ENCODE measurements around the gene PSMA4.

Gene PSMA4

DNA sequence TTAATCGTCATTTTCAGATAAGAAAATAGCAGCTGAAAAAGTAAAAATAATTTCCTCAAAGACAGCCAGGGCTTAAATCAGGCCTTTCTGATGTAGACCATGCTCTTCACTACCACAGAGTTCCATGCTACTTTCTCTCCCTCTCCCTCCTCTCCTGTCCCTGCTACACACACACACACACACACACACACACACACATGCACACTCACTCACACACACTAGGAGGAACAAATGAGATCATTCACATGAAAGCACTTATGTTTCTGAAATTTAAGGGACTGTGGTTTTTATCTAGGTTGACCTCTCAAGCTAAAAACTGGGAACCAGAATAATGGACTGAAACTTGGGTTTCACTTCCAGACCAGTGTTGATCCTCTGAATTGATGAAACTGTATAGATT is 4.1 kb upstream of the PSMA4 start (continued):
- TF ChIP-seq, protein P1, sequence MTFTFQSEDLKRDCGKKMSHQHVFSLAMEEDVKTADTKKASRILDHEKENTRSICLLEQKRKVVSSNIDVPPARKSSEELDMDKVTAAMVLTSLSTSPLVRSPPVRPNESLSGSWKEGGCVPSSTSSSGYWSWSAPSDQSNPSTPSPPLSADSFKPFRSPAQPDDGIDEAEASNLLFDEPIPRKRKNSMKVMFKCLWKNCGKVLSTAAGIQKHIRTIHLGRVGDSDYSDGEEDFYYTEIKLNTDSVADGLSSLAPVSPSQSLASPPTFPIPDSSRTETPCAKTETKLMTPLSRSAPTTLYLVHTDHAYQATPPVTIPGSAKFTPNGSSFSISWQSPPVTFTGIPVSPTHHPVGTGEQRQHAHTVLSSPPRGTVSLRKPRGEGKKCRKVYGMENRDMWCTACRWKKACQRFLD (tag by site-specific recombination; IDR thresholded peaks at IDR 0.05), result no peak
- TF ChIP-seq, protein P2, sequence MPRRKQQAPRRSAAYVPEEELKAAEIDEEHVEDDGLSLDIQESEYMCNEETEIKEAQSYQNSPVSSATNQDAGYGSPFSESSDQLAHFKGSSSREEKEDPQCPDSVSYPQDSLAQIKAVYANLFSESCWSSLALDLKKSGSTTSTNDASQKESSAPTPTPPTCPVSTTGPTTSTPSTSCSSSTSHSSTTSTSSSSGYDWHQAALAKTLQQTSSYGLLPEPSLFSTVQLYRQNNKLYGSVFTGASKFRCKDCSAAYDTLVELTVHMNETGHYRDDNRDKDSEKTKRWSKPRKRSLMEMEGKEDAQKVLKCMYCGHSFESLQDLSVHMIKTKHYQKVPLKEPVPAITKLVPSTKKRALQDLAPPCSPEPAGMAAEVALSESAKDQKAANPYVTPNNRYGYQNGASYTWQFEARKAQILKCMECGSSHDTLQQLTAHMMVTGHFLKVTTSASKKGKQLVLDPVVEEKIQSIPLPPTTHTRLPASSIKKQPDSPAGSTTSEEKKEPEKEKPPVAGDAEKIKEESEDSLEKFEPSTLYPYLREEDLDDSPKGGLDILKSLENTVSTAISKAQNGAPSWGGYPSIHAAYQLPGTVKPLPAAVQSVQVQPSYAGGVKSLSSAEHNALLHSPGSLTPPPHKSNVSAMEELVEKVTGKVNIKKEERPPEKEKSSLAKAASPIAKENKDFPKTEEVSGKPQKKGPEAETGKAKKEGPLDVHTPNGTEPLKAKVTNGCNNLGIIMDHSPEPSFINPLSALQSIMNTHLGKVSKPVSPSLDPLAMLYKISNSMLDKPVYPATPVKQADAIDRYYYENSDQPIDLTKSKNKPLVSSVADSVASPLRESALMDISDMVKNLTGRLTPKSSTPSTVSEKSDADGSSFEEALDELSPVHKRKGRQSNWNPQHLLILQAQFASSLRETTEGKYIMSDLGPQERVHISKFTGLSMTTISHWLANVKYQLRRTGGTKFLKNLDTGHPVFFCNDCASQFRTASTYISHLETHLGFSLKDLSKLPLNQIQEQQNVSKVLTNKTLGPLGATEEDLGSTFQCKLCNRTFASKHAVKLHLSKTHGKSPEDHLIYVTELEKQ (tag by site-specific recombination; IDR thresholded peaks at IDR 0.05; ENCODE audit: borderline replicate concordance), result no peak
- TF ChIP-seq ZNF146 (tag by site-specific recombination; IDR thresholded peaks at IDR 0.05), result no peak
- TF ChIP-seq ZXDB (tag by site-specific recombination; IDR thresholded peaks at IDR 0.05), result peak; percentile 70; the same call in 1 of the 2 replicates
- TF ChIP-seq ZNF768 (tag by site-specific recombination; IDR thresholded peaks at IDR 0.05), result no peak
- no peak for TF ChIP-seq YY1 (tag by site-specific recombination; IDR thresholded peaks at IDR 0.05)
- no peak for TF ChIP-seq ZNF837 (tag by site-specific recombination; IDR thresholded peaks at IDR 0.05)
- TF ChIP-seq, protein P3, sequence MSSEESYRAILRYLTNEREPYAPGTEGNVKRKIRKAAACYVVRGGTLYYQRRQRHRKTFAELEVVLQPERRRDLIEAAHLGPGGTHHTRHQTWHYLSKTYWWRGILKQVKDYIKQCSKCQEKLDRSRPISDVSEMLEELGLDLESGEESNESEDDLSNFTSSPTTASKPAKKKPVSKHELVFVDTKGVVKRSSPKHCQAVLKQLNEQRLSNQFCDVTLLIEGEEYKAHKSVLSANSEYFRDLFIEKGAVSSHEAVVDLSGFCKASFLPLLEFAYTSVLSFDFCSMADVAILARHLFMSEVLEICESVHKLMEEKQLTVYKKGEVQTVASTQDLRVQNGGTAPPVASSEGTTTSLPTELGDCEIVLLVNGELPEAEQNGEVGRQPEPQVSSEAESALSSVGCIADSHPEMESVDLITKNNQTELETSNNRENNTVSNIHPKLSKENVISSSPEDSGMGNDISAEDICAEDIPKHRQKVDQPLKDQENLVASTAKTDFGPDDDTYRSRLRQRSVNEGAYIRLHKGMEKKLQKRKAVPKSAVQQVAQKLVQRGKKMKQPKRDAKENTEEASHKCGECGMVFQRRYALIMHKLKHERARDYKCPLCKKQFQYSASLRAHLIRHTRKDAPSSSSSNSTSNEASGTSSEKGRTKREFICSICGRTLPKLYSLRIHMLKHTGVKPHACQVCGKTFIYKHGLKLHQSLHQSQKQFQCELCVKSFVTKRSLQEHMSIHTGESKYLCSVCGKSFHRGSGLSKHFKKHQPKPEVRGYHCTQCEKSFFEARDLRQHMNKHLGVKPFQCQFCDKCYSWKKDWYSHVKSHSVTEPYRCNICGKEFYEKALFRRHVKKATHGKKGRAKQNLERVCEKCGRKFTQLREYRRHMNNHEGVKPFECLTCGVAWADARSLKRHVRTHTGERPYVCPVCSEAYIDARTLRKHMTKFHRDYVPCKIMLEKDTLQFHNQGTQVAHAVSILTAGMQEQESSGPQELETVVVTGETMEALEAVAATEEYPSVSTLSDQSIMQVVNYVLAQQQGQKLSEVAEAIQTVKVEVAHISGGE (tag by site-specific recombination; conservative IDR thresholded peaks at IDR 0.05; ENCODE audit: low read depth), result no peak
- no peak for TF ChIP-seq ZNF549 (tag by site-specific recombination; IDR thresholded peaks at IDR 0.05)
- TF ChIP-seq ZNF660 (tag by site-specific recombination; IDR thresholded peaks at IDR 0.05), result peak; percentile 29; the same call in 1 of the 2 replicates
- no peak for TF ChIP-seq ZNF133 (tag by site-specific recombination; IDR thresholded peaks at IDR 0.05)
- no peak for TF ChIP-seq ZNF274 (IDR thresholded peaks at IDR 0.05; ENCODE audit: low read length)
- no peak for TF ChIP-seq ZNF274 (tag by site-specific recombination; IDR thresholded peaks at IDR 0.05; ENCODE audit: borderline replicate concordance)
- no peak for TF ChIP-seq GFI1B (tag by site-specific recombination; IDR thresholded peaks at IDR 0.05)
- no peak for TF ChIP-seq ZNF341 (tag by site-specific recombination; IDR thresholded peaks at IDR 0.05; ENCODE audit: low read depth)
- no peak for TF ChIP-seq ZNF677 (tag by site-specific recombination; IDR thresholded peaks at IDR 0.05)
- no peak for TF ChIP-seq ZNF2 (tag by site-specific recombination; IDR thresholded peaks at IDR 0.05)
- TF ChIP-seq, protein P4, sequence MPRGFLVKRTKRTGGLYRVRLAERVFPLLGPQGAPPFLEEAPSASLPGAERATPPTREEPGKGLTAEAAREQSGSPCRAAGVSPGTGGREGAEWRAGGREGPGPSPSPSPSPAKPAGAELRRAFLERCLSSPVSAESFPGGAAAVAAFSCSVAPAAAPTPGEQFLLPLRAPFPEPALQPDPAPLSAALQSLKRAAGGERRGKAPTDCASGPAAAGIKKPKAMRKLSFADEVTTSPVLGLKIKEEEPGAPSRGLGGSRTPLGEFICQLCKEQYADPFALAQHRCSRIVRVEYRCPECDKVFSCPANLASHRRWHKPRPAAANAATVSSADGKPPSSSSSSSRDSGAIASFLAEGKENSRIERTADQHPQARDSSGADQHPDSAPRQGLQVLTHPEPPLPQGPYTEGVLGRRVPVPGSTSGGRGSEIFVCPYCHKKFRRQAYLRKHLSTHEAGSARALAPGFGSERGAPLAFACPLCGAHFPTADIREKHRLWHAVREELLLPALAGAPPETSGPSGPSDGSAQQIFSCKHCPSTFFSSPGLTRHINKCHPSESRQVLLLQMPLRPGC (tag by site-specific recombination; IDR thresholded peaks at IDR 0.05), result no peak
- TF ChIP-seq, protein P5, sequence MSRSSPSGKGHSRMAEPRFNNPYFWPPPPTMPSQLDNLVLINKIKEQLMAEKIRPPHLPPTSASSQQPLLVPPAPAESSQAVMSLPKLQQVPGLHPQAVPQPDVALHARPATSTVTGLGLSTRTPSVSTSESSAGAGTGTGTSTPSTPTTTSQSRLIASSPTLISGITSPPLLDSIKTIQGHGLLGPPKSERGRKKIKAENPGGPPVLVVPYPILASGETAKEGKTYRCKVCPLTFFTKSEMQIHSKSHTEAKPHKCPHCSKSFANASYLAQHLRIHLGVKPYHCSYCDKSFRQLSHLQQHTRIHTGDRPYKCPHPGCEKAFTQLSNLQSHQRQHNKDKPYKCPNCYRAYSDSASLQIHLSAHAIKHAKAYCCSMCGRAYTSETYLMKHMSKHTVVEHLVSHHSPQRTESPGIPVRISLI (tag by site-specific recombination; IDR thresholded peaks at IDR 0.05), result no peak
- TF ChIP-seq ZNF707 (tag by site-specific recombination; IDR thresholded peaks at IDR 0.05), result no peak
- TF ChIP-seq ZNF48 (tag by site-specific recombination; IDR thresholded peaks at IDR 0.05), result no peak
- no peak for TF ChIP-seq ZNF214 (tag by site-specific recombination; IDR thresholded peaks at IDR 0.05; ENCODE audit: borderline replicate concordance)
- TF ChIP-seq, protein P6, sequence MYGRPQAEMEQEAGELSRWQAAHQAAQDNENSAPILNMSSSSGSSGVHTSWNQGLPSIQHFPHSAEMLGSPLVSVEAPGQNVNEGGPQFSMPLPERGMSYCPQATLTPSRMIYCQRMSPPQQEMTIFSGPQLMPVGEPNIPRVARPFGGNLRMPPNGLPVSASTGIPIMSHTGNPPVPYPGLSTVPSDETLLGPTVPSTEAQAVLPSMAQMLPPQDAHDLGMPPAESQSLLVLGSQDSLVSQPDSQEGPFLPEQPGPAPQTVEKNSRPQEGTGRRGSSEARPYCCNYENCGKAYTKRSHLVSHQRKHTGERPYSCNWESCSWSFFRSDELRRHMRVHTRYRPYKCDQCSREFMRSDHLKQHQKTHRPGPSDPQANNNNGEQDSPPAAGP (tag by site-specific recombination; IDR thresholded peaks at IDR 0.05), result no peak
- no peak for TF ChIP-seq ZNF175 (tag by site-specific recombination; IDR thresholded peaks at IDR 0.05)
- no peak for TF ChIP-seq KLF10 (tag by site-specific recombination; IDR thresholded peaks at IDR 0.05)
- no peak for TF ChIP-seq ZNF223 (tag by site-specific recombination; IDR thresholded peaks at IDR 0.05)
- TF ChIP-seq, protein P7, sequence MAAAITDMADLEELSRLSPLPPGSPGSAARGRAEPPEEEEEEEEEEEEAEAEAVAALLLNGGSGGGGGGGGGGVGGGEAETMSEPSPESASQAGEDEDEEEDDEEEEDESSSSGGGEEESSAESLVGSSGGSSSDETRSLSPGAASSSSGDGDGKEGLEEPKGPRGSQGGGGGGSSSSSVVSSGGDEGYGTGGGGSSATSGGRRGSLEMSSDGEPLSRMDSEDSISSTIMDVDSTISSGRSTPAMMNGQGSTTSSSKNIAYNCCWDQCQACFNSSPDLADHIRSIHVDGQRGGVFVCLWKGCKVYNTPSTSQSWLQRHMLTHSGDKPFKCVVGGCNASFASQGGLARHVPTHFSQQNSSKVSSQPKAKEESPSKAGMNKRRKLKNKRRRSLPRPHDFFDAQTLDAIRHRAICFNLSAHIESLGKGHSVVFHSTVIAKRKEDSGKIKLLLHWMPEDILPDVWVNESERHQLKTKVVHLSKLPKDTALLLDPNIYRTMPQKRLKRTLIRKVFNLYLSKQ (tag by site-specific recombination; IDR thresholded peaks at IDR 0.05; ENCODE audit: borderline replicate concordance), result no peak
- TF ChIP-seq ZBTB8A (tag by site-specific recombination; IDR thresholded peaks at IDR 0.05), result no peak

Measured in HEK293 (cell line).